ENCODE measurements around the gene GRM3. TPM values are rescaled to one million over a fixed set of nuclear protein-coding genes. Genes with fewer than 3 reads are reported as not detected.

The GRM3 gene
- total and polyA plus RNA-seq, 2 of the 13 experiments (the other 11 are each of a cell fraction or from before 2014, with no cell fraction given): not detected

GRCh38 chr7:86760236-86760635 is 116.5 kb downstream of the GRM3 start:
- ChIA-PET CTCF (ENCODE audit: low intra/inter-chr PET ratio, low total read pairs) (no interaction called here), POLR2A (no interaction called here)
- no peak overlapping the region for H3K27ac ChIP-seq (ENCODE audit: extremely low read length, insufficient read depth, low read length)
- H3K27me3 ChIP-seq (ENCODE audit: control insufficient read depth in 1 of 2, insufficient read depth in 2 of 2, low read length in 2 of 2): no peaks in the 10 kb centered on the region
- H3K79me2 ChIP-seq (ENCODE audit: insufficient read depth, low read length): no peaks in the 10 kb centered on the region
- H3K9ac ChIP-seq (ENCODE audit: insufficient read depth, low read depth, low read length): no peak overlapping the region
- ATAC-seq (no peak), DNase-seq (ENCODE audit: low spot score) (no peak), FAIRE-seq (no peak)
- in situ Hi-C loops (cut with HindIII; ENCODE audit: extremely low pct_ligation_motif_present, low pct_unique_long_range_greater_than_20kb): no loop called here
- no peaks in the 10 kb centered on the region for H3K36me3 ChIP-seq (replicated peaks in 1 of 2; ENCODE audit: control insufficient read depth in 1 of 2, insufficient read depth in 2 of 2, low read length in 2 of 2)
- no peaks in the 10 kb centered on the region for H4K20me1 ChIP-seq (ENCODE audit: insufficient read depth, low read length)
- no peak overlapping the region for H3K4me2 ChIP-seq (ENCODE audit: low read depth, low read length)
- no peaks in the 10 kb centered on the region for H3K9me3 ChIP-seq (ENCODE audit: low read length)
- no TSS peak for BruUV-seq (replicated peaks)
- no peak overlapping the region for H3K4me3 ChIP-seq (replicated peaks in 1 of 3; ENCODE audit: insufficient read depth in 1 of 3, low read depth in 2 of 3, low read length in 3 of 3)
- 17% methylated on average over 4 of the region's 4 CpGs for WGBS (ENCODE audit: low lambda C conversion rate)
- TF ChIP-seq, protein P1, sequence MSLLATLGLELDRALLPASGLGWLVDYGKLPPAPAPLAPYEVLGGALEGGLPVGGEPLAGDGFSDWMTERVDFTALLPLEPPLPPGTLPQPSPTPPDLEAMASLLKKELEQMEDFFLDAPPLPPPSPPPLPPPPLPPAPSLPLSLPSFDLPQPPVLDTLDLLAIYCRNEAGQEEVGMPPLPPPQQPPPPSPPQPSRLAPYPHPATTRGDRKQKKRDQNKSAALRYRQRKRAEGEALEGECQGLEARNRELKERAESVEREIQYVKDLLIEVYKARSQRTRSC (CRISPR knock-in tag; IDR thresholded peaks at IDR 0.05; ENCODE audit: low read depth): no peak
- TF ChIP-seq ZMAT5 (CRISPR knock-in tag; IDR thresholded peaks at IDR 0.05; ENCODE audit: borderline replicate concordance, low read depth) (no peak), CHD4 (IDR thresholded peaks at IDR 0.05; ENCODE audit: borderline replicate concordance, low read length) (no peak), POLR2AphosphoS2 (IDR thresholded peaks at IDR 0.05; ENCODE audit: low read depth, low read length) (no peak), ZNF841 (CRISPR knock-in tag; IDR thresholded peaks at IDR 0.05; ENCODE audit: borderline replicate concordance) (no peak), ATF4 (CRISPR knock-in tag; IDR thresholded peaks at IDR 0.05) (no peak), CCAR2 (optimal IDR thresholded peaks at IDR 0.05; ENCODE audit: low read depth, low read length) (no peak), ZNF430 (CRISPR knock-in tag; IDR thresholded peaks at IDR 0.05) (no peak)
- TF ChIP-seq, protein P2, sequence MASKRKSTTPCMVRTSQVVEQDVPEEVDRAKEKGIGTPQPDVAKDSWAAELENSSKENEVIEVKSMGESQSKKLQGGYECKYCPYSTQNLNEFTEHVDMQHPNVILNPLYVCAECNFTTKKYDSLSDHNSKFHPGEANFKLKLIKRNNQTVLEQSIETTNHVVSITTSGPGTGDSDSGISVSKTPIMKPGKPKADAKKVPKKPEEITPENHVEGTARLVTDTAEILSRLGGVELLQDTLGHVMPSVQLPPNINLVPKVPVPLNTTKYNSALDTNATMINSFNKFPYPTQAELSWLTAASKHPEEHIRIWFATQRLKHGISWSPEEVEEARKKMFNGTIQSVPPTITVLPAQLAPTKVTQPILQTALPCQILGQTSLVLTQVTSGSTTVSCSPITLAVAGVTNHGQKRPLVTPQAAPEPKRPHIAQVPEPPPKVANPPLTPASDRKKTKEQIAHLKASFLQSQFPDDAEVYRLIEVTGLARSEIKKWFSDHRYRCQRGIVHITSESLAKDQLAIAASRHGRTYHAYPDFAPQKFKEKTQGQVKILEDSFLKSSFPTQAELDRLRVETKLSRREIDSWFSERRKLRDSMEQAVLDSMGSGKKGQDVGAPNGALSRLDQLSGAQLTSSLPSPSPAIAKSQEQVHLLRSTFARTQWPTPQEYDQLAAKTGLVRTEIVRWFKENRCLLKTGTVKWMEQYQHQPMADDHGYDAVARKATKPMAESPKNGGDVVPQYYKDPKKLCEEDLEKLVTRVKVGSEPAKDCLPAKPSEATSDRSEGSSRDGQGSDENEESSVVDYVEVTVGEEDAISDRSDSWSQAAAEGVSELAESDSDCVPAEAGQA (IDR thresholded peaks at IDR 0.05; ENCODE audit: low read depth): no peak
- TF ChIP-seq, protein P2 (CRISPR knock-in tag; IDR thresholded peaks at IDR 0.05; ENCODE audit: borderline replicate concordance): no peak
- no peak overlapping the region for H2AFZ ChIP-seq (ENCODE audit: low read length)
- H3K4me1 ChIP-seq (ENCODE audit: insufficient read depth, low read length): no peaks in the 10 kb centered on the region
- intact Hi-C loops (cut with micrococcal nuclease; ENCODE audit: unreplicated experiment): no loop called here

All from HepG2 (cell line).